ENCODE data around the gene SLC27A5.

Gene SLC27A5

DNA sequence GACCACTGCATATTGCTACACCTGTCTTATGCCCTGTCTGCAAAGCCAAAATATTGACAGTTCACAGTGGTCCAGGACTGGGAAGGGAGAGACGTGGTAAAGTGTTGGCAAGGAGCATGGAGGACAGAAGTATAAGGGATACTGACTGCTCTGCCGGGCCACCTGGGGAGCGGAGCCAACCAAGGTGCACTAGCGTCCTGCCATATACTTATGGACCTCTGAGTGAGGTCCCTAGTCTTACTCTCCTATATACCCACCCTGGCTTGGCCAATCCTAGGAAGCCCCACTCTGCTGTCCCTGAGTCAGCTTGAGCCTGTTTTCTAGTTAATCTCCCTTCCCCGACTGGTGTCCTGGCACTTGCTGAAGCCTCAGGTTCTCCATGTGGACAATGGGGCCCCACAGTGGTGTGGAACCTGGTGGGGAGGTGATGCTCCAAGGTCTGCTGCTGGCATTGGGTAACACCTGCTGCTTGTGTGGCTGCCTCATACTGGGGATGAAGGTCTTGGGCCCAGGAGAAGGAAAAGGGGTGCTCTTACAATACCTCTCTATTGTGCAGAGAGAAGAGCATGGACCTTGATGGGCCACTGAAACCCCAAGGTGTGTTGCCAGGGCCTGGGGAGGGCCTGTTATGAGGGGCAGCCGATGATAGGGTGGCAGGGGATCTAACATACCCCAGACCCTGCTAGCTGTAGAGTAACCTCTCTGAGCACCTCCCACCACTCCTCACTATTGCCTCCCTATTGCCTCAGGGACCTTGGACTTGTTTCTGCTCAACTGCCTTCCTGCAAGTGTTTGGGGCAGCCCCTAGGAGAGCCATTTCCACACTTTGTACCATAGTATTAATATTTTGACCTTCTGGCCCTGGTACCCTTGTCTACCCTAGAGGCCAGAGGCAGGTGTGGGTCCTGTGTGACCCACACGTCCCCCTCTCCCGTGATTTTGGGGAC is 25.3 kb upstream of the SLC27A5 start:
- no peak for DNase-seq (ENCODE audit: low read depth, low spot score)
- TF ChIP-seq, protein P1, sequence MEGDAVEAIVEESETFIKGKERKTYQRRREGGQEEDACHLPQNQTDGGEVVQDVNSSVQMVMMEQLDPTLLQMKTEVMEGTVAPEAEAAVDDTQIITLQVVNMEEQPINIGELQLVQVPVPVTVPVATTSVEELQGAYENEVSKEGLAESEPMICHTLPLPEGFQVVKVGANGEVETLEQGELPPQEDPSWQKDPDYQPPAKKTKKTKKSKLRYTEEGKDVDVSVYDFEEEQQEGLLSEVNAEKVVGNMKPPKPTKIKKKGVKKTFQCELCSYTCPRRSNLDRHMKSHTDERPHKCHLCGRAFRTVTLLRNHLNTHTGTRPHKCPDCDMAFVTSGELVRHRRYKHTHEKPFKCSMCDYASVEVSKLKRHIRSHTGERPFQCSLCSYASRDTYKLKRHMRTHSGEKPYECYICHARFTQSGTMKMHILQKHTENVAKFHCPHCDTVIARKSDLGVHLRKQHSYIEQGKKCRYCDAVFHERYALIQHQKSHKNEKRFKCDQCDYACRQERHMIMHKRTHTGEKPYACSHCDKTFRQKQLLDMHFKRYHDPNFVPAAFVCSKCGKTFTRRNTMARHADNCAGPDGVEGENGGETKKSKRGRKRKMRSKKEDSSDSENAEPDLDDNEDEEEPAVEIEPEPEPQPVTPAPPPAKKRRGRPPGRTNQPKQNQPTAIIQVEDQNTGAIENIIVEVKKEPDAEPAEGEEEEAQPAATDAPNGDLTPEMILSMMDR (IDR thresholded peaks at IDR 0.05; ENCODE audit: insufficient read depth, low read length, missing control alignments) = no peak
- H3K4me3 ChIP-seq (ENCODE audit: low read depth, low read length) = no peak overlapping the region
- ChIA-PET CTCF (interaction anchor here (1.0 kb wide), 2 partner anchors 16 to 18 kb away, joined by 3 read pairs; no protein-coding TSS in a partner anchor), POLR2A (interaction anchor here (0.6 kb wide), 1 partner anchor 16 kb away, joined by 4 read pairs; no protein-coding TSS in a partner anchor)

DNA sequence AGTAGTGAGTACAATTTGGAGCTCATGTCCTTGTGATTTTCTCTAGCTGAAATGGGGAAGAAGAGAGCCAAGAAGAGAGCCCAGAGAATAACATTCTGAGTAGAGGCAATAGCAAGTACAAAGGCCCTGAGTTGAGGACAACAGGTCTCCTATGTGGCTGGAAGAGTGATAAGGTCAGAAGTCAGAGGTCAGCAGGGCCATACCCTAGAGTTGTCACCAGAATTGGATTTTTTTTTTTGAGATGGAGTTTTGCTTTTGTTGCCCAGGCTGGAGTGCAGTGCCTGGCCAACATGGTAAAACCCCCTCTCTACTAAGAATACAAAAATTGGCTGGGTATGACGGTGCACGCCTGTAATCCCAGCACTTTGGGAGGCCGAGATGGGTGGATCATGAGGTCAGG is 24.1 kb upstream of the SLC27A5 start:
- DNase-seq (ENCODE audit: low read depth, low spot score) = no peak
- POLR2A ChIA-PET = interaction anchor here (1.5 kb wide), 1 partner anchor 16 kb away, joined by 4 read pairs; the partner anchor contains the start of gene ZBTB45

GRCh38 chr19:58531034-58531840 is 19.4 kb upstream of the SLC27A5 start:
- DNase-seq (ENCODE audit: low read depth, low spot score) = no peak
- no peak overlapping the region for H3K4me3 ChIP-seq (ENCODE audit: low read depth, low read length)
- CTCF ChIA-PET = interaction anchor here (5.1 kb wide), 1 partner anchor 12 kb away, joined by 36 read pairs; the partner anchor contains the start of gene ZBTB45
- POLR2A ChIA-PET = interaction anchor here (1.6 kb wide), 1 partner anchor 13 kb away, joined by 4 read pairs; the partner anchor contains the start of gene TRIM28
- TF ChIP-seq, protein P1 (IDR thresholded peaks at IDR 0.05; ENCODE audit: insufficient read depth, low read length, missing control alignments) = no peak

More for the DNA sequence above, 24.1 kb upstream of the SLC27A5 start:
- CTCF ChIA-PET = interaction anchor here (5.1 kb wide), 1 partner anchor 16 kb away, joined by 36 read pairs; the partner anchor contains the start of gene ZBTB45
- TF ChIP-seq, protein P1 (IDR thresholded peaks at IDR 0.05; ENCODE audit: insufficient read depth, low read length, missing control alignments) = no peak
- H3K4me3 ChIP-seq (ENCODE audit: low read depth, low read length) = no peak overlapping the region

- ChIA-PET CTCF (interaction anchor here (2.6 kb wide), 1 partner anchor 10 kb away, joined by 17 read pairs; the partner anchor contains the start of gene ZBTB45), POLR2A (interaction anchor here (0.6 kb wide), 1 partner anchor 16 kb away, joined by 3 read pairs; no protein-coding TSS in a partner anchor)
- no peak overlapping the region for H3K4me3 ChIP-seq (ENCODE audit: low read depth, low read length)
- TF ChIP-seq, protein P1 (IDR thresholded peaks at IDR 0.05; ENCODE audit: insufficient read depth, low read length, missing control alignments) = no peak
- DNase-seq (ENCODE audit: low read depth, low spot score) = no peak
Observed at GRCh38 chr19:58529405-58529804, 17.6 kb upstream of the SLC27A5 start.

GRCh38 chr19:58522709-58523108 is 10.9 kb upstream of the SLC27A5 start:
- no peak overlapping the region for H3K4me3 ChIP-seq (ENCODE audit: low read depth, low read length)
- TF ChIP-seq, protein P1 (IDR thresholded peaks at IDR 0.05; ENCODE audit: insufficient read depth, low read length, missing control alignments) = no peak
- ChIA-PET POLR2A (interaction anchor here (1.4 kb wide), 1 partner anchor 10 kb away, joined by 7 read pairs; no protein-coding TSS in a partner anchor), CTCF (interaction anchor here (1.1 to 5.7 kb wide), 3 partner anchors 9 to 31 kb away, joined by 5 to 37 read pairs (median 35); partner anchors contain the start of genes CHMP2A and SLC27A5)
- no peak for DNase-seq (ENCODE audit: low read depth, low spot score)
